SH-SY5Y (cell line): ENCODE results near the gene FADS3.

ENCODE experiments used
- GATA2 ChIP-seq: IDR thresholded peaks from 2 replicates; pipeline ENCODE4 v1.6.1; 2011; ENCODE audit warnings: mild to moderate bottlenecking, low read depth, low read length
- GATA3 ChIP-seq: IDR thresholded peaks from 2 replicates; pipeline ENCODE4 v1.6.1; 2011; ENCODE audit warnings: low read depth, mild to moderate bottlenecking, low read length, moderate library complexity

DNA sequence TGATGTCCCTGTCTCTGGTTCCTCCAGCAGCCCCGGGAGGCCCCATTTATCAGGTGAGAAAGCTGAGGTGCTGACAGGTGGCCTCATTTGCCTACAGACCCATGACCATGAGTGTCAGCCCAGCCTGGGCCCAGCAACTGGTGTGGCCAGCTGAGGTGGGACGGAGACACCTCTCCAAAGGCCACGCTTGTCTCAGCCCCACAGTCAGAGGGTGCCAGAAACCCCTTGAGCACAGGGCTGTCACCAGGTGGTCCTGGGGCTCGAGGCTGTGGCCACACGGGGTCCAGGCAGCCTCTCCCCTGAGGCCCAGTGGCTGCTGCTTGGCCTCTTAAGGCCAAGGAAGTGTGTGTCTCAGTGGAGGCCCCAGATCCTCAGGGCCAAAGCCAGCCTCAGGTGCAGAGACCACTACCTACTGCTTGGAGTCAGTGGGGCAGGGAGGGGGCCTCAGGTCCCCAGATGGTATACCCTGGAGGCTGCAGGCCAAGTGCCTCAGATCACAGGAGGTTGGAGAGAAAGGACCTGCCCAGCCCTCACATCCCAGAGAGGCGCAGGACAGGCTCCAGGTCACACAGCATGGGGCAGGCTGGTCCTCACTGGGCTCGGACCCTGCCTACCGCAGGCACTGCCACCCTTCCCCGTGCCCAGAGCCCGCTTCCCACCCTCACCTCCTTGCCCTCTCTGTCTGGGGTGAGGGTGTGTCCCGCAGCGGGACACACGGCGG, 14.6 kb upstream of the FADS3 start:
- TF ChIP-seq GATA2 (no peak), GATA3 (no peak)
